Measurements from ENCODE around the gene RALA. TPM values are rescaled to one million over a fixed set of nuclear protein-coding genes. Genes with fewer than 3 reads are reported as not detected.

Gene RALA
- total RNA-seq, 1 donor from 2014 or later = 30.8 TPM

Other genes with a start within 250 kb of the RALA start
- 8.9 and 12.0 TPM in 2 replicates for gene YAE1, start 57.2 kb upstream of the RALA start, total RNA-seq